ENCODE results near the gene PEX16.

DNA sequence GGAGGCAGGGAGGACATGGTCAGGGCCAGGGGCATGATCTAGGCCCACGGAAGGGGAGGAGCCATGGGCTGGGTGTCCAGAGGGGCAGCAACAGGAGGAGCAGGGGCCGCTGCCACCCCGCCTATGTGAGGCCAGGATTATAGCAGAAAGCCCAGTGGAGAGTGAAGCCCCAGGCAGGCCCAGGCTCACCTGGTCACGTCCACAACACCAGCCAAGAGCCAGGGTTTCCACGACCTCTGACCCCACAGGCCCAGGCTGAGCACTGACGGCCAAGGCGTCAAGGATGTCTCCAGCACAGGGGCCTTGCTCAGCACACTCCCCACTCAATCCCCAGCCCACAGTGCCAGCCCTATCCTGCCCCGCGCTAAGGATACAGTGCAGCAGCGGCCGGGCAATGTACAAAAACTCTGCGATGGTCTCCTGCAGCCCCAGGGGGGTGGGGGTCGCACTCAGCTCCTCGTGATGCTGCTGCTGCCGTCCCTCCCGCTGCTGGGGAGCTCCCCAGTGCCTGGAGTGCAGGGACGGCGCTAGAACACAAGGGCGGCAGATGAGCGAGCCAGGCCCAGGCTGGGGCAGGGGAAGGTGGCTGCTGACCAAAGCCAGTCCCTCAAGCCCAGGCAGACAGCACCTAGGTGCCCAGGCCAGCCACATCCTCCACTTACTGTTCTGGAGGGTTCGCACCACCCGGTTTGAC lies 3.6 kb downstream of the PEX16 start:
- TF ChIP-seq, protein P1, sequence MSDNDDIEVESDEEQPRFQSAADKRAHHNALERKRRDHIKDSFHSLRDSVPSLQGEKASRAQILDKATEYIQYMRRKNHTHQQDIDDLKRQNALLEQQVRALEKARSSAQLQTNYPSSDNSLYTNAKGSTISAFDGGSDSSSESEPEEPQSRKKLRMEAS (IDR thresholded peaks at IDR 0.05): no peak
- TF ChIP-seq, protein P2, sequence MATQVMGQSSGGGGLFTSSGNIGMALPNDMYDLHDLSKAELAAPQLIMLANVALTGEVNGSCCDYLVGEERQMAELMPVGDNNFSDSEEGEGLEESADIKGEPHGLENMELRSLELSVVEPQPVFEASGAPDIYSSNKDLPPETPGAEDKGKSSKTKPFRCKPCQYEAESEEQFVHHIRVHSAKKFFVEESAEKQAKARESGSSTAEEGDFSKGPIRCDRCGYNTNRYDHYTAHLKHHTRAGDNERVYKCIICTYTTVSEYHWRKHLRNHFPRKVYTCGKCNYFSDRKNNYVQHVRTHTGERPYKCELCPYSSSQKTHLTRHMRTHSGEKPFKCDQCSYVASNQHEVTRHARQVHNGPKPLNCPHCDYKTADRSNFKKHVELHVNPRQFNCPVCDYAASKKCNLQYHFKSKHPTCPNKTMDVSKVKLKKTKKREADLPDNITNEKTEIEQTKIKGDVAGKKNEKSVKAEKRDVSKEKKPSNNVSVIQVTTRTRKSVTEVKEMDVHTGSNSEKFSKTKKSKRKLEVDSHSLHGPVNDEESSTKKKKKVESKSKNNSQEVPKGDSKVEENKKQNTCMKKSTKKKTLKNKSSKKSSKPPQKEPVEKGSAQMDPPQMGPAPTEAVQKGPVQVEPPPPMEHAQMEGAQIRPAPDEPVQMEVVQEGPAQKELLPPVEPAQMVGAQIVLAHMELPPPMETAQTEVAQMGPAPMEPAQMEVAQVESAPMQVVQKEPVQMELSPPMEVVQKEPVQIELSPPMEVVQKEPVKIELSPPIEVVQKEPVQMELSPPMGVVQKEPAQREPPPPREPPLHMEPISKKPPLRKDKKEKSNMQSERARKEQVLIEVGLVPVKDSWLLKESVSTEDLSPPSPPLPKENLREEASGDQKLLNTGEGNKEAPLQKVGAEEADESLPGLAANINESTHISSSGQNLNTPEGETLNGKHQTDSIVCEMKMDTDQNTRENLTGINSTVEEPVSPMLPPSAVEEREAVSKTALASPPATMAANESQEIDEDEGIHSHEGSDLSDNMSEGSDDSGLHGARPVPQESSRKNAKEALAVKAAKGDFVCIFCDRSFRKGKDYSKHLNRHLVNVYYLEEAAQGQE (IDR thresholded peaks at IDR 0.05; ENCODE audit: low read depth): no peak
